Erythroblast (primary cell): ENCODE results near the gene UGT1A4.

Source experiments
- GATA1 ChIP-seq: IDR thresholded peaks from 2 replicates; pipeline ENCODE4 v1.6.1; 2011; ENCODE audit warnings: low read depth, mild to moderate bottlenecking, control low read depth, low read length, moderate library complexity
- POLR2A ChIP-seq: IDR thresholded peaks from 2 replicates; pipeline ENCODE4 v1.6.1; 2011; ENCODE audit warnings: mild to moderate bottlenecking, low read length

DNA sequence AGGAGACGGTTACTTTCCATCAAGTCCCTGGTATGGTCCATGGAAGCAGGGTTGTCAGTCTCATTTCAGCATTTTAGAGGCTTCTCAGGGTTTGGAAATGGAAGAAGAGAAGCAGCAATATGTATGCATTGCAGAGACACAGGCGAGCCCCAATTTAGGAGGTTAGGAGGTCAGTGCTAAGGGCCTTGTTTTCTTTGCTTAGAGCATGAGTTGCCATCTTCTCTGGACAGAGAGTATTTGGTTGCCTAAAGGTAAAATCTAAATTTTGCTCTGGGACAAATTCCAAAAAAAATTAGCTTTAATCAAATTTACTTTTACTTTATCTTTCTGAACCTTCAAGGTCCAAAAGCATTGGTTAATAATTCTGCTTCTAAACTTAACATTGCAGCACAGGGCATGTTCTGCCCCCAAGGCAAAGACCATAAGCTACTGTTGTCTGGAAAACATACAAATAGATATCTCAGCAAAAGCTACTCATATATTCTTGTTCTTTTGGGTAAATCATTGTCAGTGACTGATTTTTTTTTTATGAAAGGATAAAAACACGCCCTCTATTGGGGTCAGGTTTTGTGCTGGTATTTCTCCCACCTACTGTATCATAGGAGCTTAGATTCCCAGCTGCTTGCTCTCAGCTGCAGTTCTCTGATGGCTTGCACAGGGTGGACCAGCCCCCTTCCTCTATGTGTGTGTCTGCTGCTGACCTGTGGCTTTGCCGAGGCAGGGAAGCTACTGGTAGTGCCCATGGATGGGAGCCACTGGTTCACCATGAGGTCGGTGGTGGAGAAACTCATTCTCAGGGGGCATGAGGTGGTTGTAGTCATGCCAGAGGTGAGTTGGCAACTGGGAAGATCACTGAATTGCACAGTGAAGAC lies 47.0 kb upstream of the UGT1A4 start, which contains the start of gene UGT1A9:
- TF ChIP-seq POLR2A (no peak), GATA1 (no peak)
